Left ventricle myocardium superior (tissue), 1 donor: ENCODE data around the gene SPRR2G. TPM values are rescaled to one million over a fixed set of nuclear protein-coding genes. Genes with fewer than 3 reads are reported as not detected.
"Not testable (repeated sequence)": the region's sequence is repeated elsewhere in the genome, so short reads cannot be mapped to it uniquely, and the experiment has no call there.

Source experiments
- ATAC-seq: fragments of 200-7000 bp; cut with Tn5 transposase; one replicate; pipeline ENCODE4 v1.9.1; 2020; ENCODE audit warnings: mild to moderate bottlenecking, moderate library complexity
- DNase-seq: peaks from one replicate; pipeline ENCODE4 v3.0.0-alpha.2; 2020
- intact Hi-C: fragments of 100-400 bp; cut with micrococcal nuclease; formaldehyde crosslinking; loops from one replicate; pipeline ENCODE4 v1.11.0; 2022
- long read RNA-seq: library from polyadenylated mRNA; unstranded; transcript quantifications from one replicate; pipeline ENCODE4 v2.0.0, GENCODE V29; 2021
- total RNA-seq: library from RNA; stranded (reverse); fragmentation: NEBNext Ultra II Directional; extraction: Animal tissue kit (Norgen Biotek cat#: 25700); gene quantifications from one replicate; pipeline ENCODE4 v1.2.1, GENCODE V29; 2021
- donor health status: DM: no; HTN: yes; CAD: no; lungs with severe emphysema.

SPRR2G gene
- not detected for total RNA-seq
- long read RNA-seq = 0 reads

DNA sequence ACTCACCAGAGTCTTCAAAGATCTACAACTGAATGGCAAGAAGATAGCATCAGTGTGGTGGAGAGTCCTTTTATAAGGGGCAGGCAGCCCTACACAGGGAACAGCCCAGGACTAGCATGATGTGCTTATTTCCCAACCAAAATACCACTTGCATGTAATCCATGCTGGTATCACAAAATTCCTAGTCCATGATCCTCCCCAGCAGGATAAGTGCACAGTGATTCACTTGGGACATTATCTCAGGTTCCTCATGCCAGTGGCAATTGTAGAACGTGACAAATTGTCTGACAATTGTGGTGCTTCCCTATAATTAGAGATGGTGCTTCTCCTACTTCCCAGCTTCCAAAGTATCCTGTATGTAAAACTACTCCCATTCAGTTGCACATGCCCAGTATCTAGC, at the start of gene SPRR2G:
Gene SPRR2G, minus strand, starts transcription at position 45 of the 400 bp plus-strand sequence. CDS start 780 bp downstream, outside the sequence.
- intact Hi-C loops = no loop called here
- ATAC-seq (no peak), DNase-seq (no peak)

DNA sequence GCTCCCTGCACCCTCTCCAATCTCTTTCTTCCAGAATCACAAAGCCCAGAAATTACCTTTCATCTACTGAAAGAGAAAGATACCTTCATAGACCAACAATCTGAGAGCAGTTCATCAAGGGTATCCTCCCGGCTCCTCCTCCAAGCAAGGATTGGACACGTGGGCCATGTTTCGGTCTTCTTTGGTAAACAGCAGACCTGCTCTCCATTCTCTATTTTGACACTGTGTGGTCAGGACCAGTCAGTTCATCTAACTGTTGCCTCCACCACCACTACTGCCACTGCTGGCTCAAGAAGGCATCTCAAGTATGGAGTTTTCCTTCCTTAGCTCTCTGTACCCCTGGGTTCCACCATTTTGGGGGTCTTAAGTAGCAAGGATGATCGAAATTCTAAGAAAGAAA, 44.5 kb upstream of the SPRR2G start:
- intact Hi-C loops = no loop called here
- no peak for DNase-seq
- no peak for ATAC-seq

DNA sequence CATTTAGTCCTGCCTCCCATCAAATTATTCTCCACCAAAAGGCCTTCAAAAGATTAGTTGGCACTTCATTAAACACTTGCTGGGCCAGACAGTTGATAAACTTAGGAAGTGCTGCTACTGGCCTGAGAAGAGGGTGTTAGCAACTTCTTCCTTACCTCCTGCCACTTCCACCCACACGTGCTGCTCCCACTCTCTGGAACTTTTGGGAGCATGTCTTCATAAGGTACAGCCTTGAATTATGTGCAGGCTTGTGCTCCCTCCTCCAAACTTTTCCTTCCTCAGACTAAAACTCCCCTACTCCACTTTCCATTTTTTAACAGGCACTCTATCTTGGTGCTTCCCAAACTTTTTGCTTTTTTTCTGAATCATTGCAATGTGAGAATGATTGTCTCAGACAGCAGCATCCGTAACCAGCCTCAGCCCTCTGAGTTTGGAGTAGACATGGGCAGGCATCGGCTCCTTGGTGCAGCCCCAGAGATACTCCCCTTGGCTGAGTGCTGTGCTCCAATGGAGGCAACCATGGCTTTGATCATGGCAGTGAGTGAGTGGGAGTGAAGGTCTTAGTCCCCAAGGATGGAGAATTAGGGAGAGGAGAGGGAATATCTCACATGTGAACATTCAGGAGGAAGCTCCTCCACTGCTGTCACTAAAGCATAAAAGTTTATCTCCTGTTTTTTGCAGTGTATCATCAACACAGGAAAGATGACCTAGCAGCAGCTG, 43.8 kb upstream of the SPRR2G start:
- DNase-seq (no peak), ATAC-seq (no peak)
- intact Hi-C loops = no loop called here

DNA sequence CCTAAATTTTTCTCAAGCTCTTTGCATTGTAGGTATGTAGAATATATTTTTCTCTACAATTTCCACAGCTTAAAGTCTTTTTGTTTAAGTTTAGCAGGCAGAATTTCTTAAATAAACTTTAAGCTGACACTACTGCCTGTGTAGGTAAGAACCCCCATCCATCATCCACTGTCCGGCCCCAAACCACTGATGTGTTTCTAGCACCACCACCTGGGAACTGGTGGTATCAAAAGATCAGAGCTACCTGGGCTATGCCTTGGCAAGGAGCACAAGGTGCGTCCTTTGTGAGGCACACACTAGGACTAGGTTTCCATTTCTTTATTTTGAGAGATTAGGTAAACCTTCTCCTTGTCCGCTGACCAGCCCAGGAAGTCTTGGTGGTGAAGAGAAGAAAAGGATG, 42.0 kb upstream of the SPRR2G start:
- DNase-seq (no peak), ATAC-seq (no peak)
- intact Hi-C loops = no loop called here

DNA sequence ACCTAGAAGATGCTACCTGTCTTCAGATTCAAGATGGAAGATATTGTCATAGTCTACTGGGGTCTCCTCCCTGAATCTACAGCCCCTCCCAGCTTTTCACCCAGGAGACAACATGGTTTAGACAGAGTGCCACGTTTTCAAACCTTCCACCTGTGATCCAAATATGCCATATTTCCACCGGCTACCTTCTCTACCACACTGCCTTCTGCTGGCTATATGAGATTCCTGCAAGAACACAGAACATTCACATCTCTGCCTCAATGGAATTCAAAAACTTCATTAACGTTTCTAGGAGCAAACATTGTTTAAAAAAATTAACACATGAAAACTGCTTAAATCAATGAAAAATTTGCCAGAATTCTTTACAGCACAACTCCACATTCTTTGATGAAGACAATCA, 39.7 kb upstream of the SPRR2G start:
- DNase-seq (no peak), ATAC-seq (no peak)
- intact Hi-C loops = no loop called here

DNA sequence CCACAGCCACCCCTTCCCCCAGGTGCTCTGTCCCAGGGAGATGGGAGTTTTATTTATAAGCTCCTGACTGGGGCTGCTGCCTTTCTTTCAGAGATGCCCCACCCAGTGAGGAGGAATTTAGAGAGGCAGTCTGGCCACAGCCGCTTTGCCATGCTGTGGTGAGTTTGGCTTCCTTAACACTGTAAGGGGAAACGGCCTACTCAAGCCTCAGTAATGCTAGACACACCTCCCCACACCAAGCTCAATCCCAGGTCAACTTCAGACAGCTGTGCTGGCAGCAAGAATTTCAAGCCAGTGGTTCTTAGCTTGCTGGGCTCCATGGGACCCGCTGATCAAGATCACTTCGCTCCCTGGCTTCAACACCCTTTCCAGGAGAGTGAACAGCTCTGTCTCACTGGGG, 37.6 kb upstream of the SPRR2G start:
- DNase-seq, ATAC-seq, intact Hi-C loops: not testable (repeated sequence)

DNA sequence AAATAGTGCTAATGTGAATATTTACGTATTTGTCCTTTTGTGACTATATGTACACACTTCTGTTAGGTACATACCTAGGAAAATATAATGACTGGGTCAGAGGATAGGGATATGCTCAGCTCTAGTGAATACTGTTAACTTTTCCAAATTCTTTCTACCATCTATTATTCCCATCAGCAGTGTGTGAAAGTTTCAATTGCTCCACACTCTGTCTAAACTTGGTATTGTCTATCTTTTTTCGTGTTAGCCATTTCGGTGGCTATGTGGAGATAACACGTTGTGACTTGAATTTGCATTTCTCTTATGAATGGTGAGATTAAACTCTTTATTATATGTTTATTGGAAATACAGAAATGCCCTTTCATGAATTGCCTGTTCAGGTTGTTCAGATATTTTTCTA, 29.9 kb upstream of the SPRR2G start:
- DNase-seq (no peak), ATAC-seq (no peak)
- intact Hi-C loops = no loop called here

DNA sequence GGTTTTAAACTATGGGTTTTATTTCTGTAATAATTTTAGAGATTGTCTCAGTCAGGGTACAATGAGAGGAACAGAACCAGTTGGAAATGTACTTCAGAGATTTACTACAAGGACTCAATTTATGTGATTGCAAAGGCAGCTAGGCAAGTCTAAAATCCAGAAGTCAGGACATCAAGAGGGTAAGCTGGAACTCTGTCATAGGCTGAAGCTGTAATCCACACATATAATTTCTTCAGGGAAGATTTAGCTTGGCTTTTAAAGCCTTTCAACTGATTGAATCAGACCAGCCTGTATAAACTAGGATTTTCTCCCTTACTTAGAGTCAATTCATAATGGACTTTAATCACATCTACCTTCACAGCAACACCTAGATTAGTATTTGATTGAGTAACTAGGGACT, 28.2 kb upstream of the SPRR2G start:
- DNase-seq = no peak
- ATAC-seq = no peak
- intact Hi-C loops = no loop called here

DNA sequence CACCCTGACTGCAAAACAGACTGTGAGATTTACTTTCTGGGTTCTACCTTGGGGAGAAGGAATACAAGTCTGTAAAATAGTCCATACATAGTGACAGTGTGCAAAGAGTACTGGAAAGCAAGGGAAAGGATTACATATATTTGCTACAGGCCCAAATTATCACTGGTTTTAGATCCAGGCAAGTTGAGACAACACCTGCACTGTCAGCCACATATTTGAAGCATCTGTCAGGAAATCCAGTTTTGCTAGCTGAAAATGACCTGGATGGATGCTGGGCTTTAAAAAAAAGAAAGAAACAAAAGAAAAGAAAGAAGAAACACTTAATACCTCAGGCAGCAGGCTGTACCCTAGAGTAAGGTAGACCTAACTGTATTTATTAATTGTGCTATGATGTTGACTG, 23.9 kb upstream of the SPRR2G start:
- intact Hi-C loops = no loop called here
- DNase-seq = no peak
- ATAC-seq = no peak

DNA sequence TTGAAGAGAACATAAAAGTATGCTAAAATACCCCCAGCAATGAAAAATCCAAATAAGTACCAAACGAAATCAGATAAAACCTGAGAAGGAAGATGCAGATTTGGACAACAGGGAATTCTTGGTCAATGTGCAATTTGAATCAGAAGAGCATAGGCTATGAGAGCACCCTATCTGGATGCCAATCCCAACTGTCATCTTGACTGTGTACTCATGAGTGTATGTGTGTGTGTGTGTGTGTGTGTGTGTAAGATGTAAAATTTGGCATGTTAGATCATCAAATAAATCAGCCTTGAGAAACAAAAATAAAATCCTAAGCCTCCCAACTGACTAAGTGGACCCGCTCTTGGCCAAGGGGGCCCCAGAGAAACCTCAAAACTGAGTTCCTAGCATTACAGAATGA, 18.0 kb upstream of the SPRR2G start:
- ATAC-seq (no peak), DNase-seq (no peak)
- intact Hi-C loops = no loop called here

DNA sequence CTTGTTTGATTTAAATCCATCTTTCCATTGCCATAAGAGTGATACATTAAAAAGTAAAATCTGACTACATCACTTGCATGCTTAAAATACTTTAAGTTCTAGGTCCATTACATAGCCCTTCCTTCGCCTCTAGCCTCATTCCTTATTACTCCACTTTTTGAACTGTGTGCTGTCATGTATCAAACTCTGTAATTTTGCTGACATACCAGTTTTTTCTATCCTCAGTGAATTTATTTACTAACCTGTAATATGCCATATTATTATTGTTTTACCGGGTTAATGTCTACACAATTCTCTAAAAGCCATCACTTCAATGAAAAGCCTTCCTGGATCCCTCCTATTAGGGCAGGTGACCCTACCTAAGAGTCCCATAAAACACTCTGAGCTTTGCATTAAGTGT, 4.9 kb upstream of the SPRR2G start:
- intact Hi-C loops = no loop called here
- ATAC-seq (no peak), DNase-seq (no peak)

DNA sequence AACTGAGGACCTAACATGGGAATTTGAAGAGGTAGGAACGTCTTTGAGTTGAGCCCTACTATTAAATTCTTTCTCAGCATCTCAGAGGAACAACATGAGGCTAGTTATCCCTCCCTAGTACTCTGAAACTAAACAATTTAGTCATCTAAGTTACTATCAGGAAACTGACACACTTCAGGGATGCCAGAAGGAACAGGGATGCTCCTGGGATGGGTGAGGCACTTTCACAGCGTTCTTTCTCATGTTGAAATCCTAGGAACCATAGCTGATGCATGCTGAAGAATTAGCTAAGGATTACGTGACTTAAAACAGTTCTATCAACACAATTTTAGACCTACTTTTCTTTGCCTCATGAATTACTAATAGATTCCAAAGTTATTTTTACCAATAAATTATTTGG, 1.8 kb upstream of the SPRR2G start:
- ATAC-seq = no peak
- no peak for DNase-seq
- intact Hi-C loops = no loop called here

DNA sequence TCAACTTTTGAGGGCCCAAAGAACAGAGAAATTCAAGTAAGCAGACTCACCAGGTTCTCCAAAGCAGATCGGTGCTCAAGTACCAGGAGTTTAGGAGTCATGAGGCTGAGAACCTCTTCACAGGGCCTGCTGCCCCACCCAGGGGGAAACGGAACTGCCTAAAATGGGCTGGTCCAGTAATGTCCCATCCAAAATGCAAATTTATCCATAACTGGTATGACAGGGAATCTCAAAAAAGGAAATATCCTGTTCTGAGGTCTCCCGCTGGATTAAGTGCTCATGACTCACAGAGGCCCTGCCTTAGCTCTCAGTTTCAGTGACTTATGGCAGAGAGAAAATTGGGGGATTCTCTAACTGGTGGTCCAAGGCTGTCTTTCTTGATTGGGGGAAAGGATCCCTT, 9.3 kb downstream of the SPRR2G start:
- intact Hi-C loops = no loop called here
- ATAC-seq (no peak), DNase-seq (no peak)

DNA sequence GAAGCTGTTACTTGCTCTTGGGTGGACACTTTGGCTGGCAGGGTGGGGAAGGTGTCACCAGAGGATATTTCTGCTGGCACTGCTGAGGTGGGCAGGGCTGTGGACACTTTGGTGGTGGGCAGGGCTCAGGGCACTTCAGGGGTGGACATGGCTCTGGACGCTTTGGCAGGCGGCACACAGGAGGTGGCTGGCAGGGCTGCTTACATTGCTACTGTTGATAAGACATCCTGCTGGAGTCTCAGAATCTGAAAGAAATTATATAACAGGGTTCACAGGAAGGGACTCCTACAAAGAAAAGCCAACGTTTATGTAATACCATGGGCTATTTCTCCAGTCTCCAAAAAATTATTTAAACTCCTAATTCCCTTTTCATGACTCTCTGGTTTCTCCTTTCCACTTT, 10.2 kb downstream of the SPRR2G start:
- DNase-seq = no peak
- intact Hi-C loops = no loop called here

DNA sequence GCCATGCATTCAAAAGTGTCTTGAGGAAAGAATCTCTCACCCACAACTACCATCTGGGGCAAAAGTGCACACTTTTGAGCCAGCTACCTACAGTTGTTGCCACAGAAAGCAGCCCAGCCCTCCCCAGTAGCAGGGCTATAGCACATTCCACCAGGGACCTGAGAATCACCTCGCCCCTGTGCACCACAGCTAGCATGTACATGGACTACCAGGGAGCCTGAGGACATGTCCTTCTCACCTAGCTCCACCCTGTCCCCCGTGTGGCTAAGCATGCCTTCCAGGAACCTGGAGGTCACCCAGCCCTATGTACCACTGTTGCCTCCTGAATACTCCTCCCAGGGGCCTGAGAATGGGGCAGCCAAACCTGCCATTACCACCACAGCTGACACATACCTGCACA, 16.9 kb downstream of the SPRR2G start:
- no peak for ATAC-seq
- intact Hi-C loops = no loop called here

More for the DNA sequence above, 10.2 kb downstream of the SPRR2G start:
- ATAC-seq = no peak

DNA sequence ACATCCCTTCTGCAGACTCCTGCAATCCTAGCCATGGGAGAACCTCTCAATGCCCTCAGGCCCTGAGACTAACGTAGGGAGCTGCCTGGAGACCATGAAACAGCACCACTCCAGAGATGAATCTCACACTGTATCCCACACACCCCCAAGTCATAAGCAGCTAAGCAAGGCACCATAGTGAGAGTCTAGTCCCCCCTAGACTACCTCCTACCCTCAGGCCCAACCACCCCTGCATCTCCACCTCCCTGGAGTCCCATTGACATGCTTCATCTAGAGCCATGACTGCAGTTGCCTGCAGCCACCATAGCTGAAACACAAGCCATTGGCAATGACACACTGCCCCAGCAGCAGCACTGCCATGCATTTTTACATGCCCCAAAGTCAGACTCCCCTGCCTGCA, 17.4 kb downstream of the SPRR2G start:
- intact Hi-C loops = no loop called here
- DNase-seq (no peak), ATAC-seq (no peak)

More for the DNA sequence above, 16.9 kb downstream of the SPRR2G start:
- DNase-seq = no peak

DNA sequence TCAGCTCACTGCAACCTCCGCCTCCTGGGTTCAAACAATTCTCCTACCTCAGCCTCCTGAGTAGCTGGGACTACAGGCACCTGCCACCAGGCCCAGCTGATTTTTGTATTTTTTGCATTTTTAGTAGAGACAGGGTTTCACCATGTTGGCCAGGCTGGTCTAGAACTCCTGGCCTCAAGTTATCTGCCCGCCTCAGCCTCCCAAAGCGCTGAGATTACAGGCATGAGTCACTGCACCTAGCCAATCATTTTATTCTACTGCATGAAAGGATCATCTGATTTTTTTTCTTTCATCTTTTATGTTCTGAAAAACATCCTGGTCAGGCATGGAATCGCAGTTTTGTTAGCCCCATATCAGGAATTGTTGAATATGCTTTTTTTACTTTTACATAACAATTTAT, 22.0 kb downstream of the SPRR2G start:
- ATAC-seq, DNase-seq, intact Hi-C loops: not testable (repeated sequence)

DNA sequence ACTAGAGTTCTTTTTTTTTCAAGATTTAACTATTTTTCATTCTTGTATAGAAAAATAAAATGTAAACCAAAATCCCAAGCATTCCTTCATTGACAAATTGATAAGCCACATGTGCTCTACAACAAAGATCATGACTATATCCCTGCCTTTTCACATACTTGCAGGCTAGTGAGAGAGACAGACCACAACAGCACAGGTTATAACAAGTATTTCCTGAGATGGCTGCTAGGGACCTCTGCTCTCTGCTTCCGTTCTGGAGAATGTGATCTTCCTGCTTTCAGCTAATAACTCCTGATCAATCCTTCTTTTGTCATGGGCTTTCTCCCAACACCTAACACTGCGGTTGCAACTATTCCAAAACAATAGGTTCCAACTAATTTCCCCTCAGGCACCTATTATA, 23.4 kb downstream of the SPRR2G start:
- DNase-seq = no peak
- intact Hi-C loops = no loop called here
- ATAC-seq = no peak

DNA sequence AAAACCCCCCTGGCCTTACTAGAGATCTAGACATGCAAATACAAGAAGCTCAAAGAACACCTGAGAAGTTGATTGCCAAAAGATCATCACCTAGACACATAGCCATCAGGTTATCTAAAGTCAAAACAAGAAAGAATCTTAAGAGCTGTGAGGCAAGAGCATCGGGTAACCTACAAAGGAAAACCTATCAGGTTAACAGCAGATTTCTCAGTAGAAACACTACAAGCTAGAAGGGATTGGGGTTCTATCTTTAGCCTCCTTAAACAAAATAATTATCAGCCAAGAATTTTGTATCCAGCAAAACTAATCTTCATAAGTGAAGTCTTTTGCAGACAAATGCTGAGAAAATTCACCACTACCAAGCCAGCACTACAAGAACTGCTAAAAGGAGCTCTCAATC, 25.2 kb downstream of the SPRR2G start:
- DNase-seq = no peak
- intact Hi-C loops = no loop called here
- ATAC-seq = no peak

DNA sequence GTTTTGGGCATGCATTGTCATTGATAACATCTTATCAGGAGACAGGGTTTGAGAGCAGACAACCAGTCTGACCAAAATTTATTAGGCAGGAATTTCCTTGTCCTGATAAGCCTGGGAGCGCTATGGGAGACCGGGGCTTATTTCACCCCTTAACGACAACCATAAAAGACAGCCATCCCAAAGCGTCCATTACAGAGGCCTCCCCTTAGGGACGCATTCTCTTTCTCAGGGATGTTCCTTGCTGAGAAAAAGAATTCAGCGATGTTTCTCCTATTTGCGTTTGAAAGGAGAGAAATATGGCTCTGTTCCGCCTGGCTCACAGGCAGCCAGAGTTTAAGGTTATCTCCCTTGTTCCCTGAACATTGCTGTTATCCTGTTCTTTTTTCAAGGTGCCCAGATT, 26.9 kb downstream of the SPRR2G start:
- intact Hi-C loops, ATAC-seq, DNase-seq: not testable (repeated sequence)

DNA sequence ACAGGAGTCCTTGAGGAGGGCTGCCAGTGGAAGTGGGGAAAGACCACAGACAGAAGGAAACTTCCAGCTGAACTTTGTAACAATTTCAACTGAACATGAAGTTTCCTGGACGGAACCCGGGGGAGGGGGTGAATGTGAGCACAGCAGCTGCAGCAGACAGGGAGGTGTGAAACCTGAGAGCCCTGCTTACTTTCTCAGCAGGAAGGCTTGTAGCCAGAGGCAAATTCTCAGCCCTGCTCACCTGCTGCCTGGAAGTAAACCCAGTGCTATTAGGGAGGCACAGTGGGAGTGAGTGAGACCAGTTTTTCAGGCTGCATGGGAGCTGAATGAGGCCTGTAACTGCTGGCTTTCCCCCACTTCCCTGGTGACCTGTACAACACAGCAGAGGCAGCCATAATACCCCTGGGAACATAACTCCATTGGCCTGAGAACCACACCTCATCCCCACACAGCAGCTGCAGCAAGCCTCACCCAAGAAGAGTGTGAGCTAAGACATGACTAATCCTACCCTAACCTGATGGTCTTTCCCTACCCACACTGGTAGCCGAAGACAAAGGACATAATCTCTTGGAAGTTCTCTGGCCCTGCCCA, 27.8 kb downstream of the SPRR2G start:
- ATAC-seq = no peak
- no peak for DNase-seq
- intact Hi-C loops = no loop called here
